Umbilical cord (tissue), 2 donors: ENCODE data around the gene PDE4DIP. TPM values are rescaled to one million over a fixed set of nuclear protein-coding genes. Genes with fewer than 3 reads are reported as not detected.
"Not testable (repeated sequence)": the region's sequence is repeated elsewhere in the genome, so short reads cannot be mapped to it uniquely, and the experiment has no call there.

Experiments used
- DNase-seq: peaks from one replicate; pipeline ENCODE4 v3.0.0-alpha.2; 2015; ENCODE audit warnings: low spot score
- total RNA-seq: library from RNA; depleted of rRNA; stranded (reverse); fragments of >200 nt; gene quantifications from one replicate; pipeline ENCODE4 v1.2.3, GENCODE V29; 2014; ENCODE audit warnings: low replicate concordance; ENCODE audit not compliant: insufficient read depth

PDE4DIP gene
- total RNA-seq, 1 donor from 2014 or later = 147 TPM

- DNase-seq = not testable (repeated sequence)
Measured at GRCh38 chr1:148874408-148875388, 30.5 kb downstream of the PDE4DIP start.

- DNase-seq = not testable (repeated sequence)
Measured at GRCh38 chr1:148879812-148880416, 35.7 kb downstream of the PDE4DIP start.

- DNase-seq = not testable (repeated sequence)
Measured at GRCh38 chr1:148881261-148881660, 37.0 kb downstream of the PDE4DIP start.

- DNase-seq = not testable (repeated sequence)
Measured at GRCh38 chr1:148885219-148885618, 41.0 kb downstream of the PDE4DIP start.

- DNase-seq = not testable (repeated sequence)
Measured at GRCh38 chr1:148886293-148886692, 42.1 kb downstream of the PDE4DIP start.

- DNase-seq = not testable (repeated sequence)
Measured at GRCh38 chr1:148888597-148888996, 44.4 kb downstream of the PDE4DIP start.

GRCh38 chr1:148889267-148890074, 45.2 kb downstream of the PDE4DIP start:
- DNase-seq = not testable (repeated sequence)

- not testable (repeated sequence) for DNase-seq
Measured at GRCh38 chr1:148890075-148890568, 45.9 kb downstream of the PDE4DIP start.

GRCh38 chr1:148894360-148895352, 50.4 kb downstream of the PDE4DIP start:
- DNase-seq = not testable (repeated sequence)

- not testable (repeated sequence) for DNase-seq
Measured at GRCh38 chr1:148900026-148900425, 55.8 kb downstream of the PDE4DIP start.

- DNase-seq = not testable (repeated sequence)
Measured at GRCh38 chr1:148900691-148901090, 56.5 kb downstream of the PDE4DIP start.

- not testable (repeated sequence) for DNase-seq
Measured at GRCh38 chr1:148901150-148901952, 57.1 kb downstream of the PDE4DIP start.

- DNase-seq = not testable (repeated sequence)
Measured at GRCh38 chr1:148901953-148902341, 57.7 kb downstream of the PDE4DIP start.

GRCh38 chr1:148909219-148909826, 65.1 kb downstream of the PDE4DIP start:
- not testable (repeated sequence) for DNase-seq

GRCh38 chr1:148911303-148911928, 67.2 kb downstream of the PDE4DIP start:
- DNase-seq = not testable (repeated sequence)

GRCh38 chr1:148916222-148916621, 72.0 kb downstream of the PDE4DIP start:
- DNase-seq = not testable (repeated sequence)

- not testable (repeated sequence) for DNase-seq
Measured at GRCh38 chr1:148916695-148917348, 72.6 kb downstream of the PDE4DIP start.
